ENCODE measurements around the gene ADAMTSL1.

DNA sequence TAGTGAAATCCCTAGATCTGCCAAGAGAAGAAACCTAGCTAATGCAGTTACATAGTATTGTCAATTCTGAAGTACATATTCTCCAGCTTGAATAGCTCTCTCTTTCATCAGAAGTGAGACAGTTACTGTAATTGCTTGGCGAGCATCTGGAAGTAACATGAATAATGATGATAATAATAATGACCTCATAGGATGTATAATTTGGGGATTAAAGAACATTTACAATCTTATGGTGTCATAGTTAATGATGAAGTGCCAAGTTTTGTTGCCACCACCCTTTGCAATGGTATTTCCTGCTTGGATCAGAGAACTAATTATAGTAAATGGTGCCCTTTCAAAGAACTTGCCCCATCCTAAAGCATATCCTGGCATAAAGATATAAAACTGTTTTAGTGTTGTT is 201.4 kb downstream of the ADAMTSL1 start:
- TF ChIP-seq, protein P1, sequence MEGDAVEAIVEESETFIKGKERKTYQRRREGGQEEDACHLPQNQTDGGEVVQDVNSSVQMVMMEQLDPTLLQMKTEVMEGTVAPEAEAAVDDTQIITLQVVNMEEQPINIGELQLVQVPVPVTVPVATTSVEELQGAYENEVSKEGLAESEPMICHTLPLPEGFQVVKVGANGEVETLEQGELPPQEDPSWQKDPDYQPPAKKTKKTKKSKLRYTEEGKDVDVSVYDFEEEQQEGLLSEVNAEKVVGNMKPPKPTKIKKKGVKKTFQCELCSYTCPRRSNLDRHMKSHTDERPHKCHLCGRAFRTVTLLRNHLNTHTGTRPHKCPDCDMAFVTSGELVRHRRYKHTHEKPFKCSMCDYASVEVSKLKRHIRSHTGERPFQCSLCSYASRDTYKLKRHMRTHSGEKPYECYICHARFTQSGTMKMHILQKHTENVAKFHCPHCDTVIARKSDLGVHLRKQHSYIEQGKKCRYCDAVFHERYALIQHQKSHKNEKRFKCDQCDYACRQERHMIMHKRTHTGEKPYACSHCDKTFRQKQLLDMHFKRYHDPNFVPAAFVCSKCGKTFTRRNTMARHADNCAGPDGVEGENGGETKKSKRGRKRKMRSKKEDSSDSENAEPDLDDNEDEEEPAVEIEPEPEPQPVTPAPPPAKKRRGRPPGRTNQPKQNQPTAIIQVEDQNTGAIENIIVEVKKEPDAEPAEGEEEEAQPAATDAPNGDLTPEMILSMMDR (IDR thresholded peaks at IDR 0.05 in 2 of 3, conservative IDR thresholded peaks at IDR 0.05 in 1 of 3; ENCODE audit: insufficient read depth in 2 of 3, low read depth in 1 of 3, low read length in 3 of 3): no peak
- TF ChIP-seq NFE2L1 (tag; IDR thresholded peaks at IDR 0.05; ENCODE audit: borderline replicate concordance, low read depth): no peak
- no peak for TF ChIP-seq CREB1 (IDR thresholded peaks at IDR 0.05)
- TF ChIP-seq CREB1 (CRISPR knock-in tag; IDR thresholded peaks at IDR 0.05): no peak

All from K562 (cell line).